Ovary (tissue), 9 donors: ENCODE results near the gene STXBP2. TPM values are rescaled to one million over a fixed set of nuclear protein-coding genes. Genes with fewer than 3 reads are reported as not detected.

ENCODE experiments used
- DNase-seq, 5 donors: peaks; one replicate each; pipeline ENCODE4 v3.0.0-alpha.2; 2019 to 2020
- H3K27ac ChIP-seq, 2 donors: fragments of 200-600 bp; one replicate each; pipeline versions ENCODE4 v1.5.1 to v1.8.0; 2019 to 2022
- H3K27me3 ChIP-seq: fragments of 200-600 bp; one replicate; pipeline ENCODE4 v1.8.0; 2022
- H3K36me3 ChIP-seq: fragments of 200-600 bp; sonication (generic); one replicate; pipeline ENCODE4 v1.5.1; 2019
- H3K4me1 ChIP-seq: one replicate; pipeline ENCODE4 v1.8.1; 2013; ENCODE audit warnings: mild to moderate bottlenecking, moderate library complexity; ENCODE audit not compliant: insufficient read depth
- H3K4me3 ChIP-seq: fragments of 200-600 bp; sonication (generic); one replicate; pipeline ENCODE4 v1.5.1; 2017
- H3K9me3 ChIP-seq, 2 donors: fragments of 200-600 bp in 1 of 2; sonication (generic) in 1 of 2; one replicate each; pipeline versions ENCODE4 v1.5.1 to v1.8.1; 2013 to 2019; ENCODE audit warnings: mild to moderate bottlenecking in 1 of 2, moderate library complexity in 1 of 2
- CTCF ChIP-seq, 3 donors: fragments of 450-650 bp in 2 of 3; fragments of 200-600 bp in 1 of 3; IDR thresholded peaks; one replicate each; pipeline versions ENCODE4 v1.5.1 to v1.8.0; 2016 to 2022; ENCODE audit warnings: antibody characterized with exemption in 3 of 3, mild to moderate bottlenecking in 1 of 3
- EP300 ChIP-seq: sonication (generic); formaldehyde crosslinking; IDR thresholded peaks from one replicate; pipeline ENCODE4 v1.6.1; 2017; ENCODE audit warnings: antibody characterized with exemption
- POLR2A ChIP-seq: fragments of 450-650 bp; IDR thresholded peaks from one replicate; pipeline ENCODE4 v1.6.1; 2017; ENCODE audit warnings: antibody characterized with exemption, mild to moderate bottlenecking, moderate library complexity
- WGBS, 3 donors: extraction: QIAGEN DNeasy Blood & Tissue Kit in 1 of 3; methylation state at CpG; one replicate each; pipeline versions ENCODE4 v1.1.5 to v1.1.7; 2013 to 2017; 5-methylcytosine and 5-hydroxymethylcytosine counted together
- intact Hi-C, 4 donors: fragments of 100-400 bp; cut with DNase I; formaldehyde crosslinking; loops; one replicate each; pipeline versions ENCODE4 v1.11.0 to v1.15.1; 2022 to 2023
- polyA plus RNA-seq, 2 donors: library from polyadenylated mRNA; stranded (reverse); fragments of 200-250 nt in 1 of 2; fragments of 350-450 nt in 1 of 2; fragmentation: Illumina TruSeq in 1 of 2; extraction: RNeasy Lipid Tissue Mini Kit (QIAGEN cat#74804) in 1 of 2; gene quantifications; one replicate each; pipeline ENCODE4 v1.2.3, GENCODE V29; 2013 to 2014
- total RNA-seq, 7 donors: library from RNA; depleted of rRNA in 2 of 7; stranded (reverse); fragments of >200 nt in 2 of 7; fragmentation: NEBNext Ultra II Directional in 3 of 7; extraction: Animal tissue kit (Norgen Biotek cat#: 25700) in 3 of 7; gene quantifications; one replicate each; pipeline versions ENCODE4 v1.1.0 to v1.2.4, GENCODE V29; 2016 to 2023
- donor health status: DM: no; HTN: no; CAD: no; lungs with moderate emphysema.
- donor health status: DM: no; HTN: no; CAD: no.
- donor health status: Bipolar disorder and iron deficiency.
- donor health status: DM: yes; HTN: yes; CAD: no.
- donor health status: DM: no; HTN: no; CAD: no.
- donor health status: DM: yes; HTN: yes; CAD: no.

Gene STXBP2
- total and polyA plus RNA-seq, 9 donors = 4.9 to 35.6 (median 11.4) TPM

DNA sequence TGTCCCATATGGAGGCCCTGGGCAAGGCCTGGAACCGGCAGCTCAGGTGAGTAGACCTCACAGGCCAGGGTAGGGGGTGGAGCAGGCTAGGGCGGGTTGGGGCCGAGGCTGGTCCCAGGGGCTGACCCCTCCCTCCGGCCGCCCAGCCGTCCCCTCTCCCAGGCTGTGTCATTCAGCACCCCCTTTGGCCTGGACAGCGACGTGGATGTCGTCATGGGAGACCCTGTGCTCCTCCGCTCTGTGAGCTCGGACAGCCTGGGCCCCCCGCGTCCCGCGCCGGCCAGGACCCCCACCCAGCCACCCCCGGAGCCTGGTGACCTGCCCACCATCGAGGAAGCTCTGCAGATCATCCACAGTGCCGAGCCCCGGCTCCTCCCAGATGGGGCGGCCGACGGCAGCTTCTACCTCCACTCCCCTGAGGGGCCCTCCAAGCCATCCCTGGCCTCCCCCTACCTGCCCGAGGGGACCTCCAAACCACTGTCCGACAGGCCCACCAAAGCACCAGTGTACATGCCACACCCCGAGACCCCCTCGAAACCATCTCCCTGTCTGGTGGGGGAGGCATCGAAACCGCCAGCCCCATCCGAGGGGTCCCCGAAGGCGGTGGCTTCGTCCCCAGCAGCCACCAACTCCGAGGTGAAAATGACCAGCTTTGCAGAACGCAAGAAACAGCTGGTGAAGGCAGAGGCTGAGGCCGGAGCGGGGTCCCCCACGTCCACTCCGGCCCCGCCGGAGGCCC is 25.2 kb upstream of the STXBP2 start:
- Histone ChIP-seq H3K27me3 (no peaks in the 10 kb centered on the region), H3K9me3 (no peaks in the 10 kb centered on the region), H3K27ac (no peak overlapping the region), H3K4me1 (no peaks in the 10 kb centered on the region), H3K36me3 (no peaks in the 10 kb centered on the region), H3K4me3 (no peak overlapping the region)
- DNase-seq = no peak
- 72 to 83% (median 76%) methylated on average over 33 to 41 of the region's 41 CpGs for WGBS, 3 donors
- TF ChIP-seq POLR2A = no peak
- TF ChIP-seq EP300 = no peak
- no peak for TF ChIP-seq CTCF (IDR thresholded peaks at IDR 0.05)
- intact Hi-C loops = no loop called here

- WGBS, 3 donors = 84 to 91% (median 87%) methylated on average over 76 to 81 of the region's 81 CpGs
- Histone ChIP-seq H3K4me3 (no peak overlapping the region), H3K9me3 (no peaks in the 10 kb centered on the region), H3K36me3 (no peaks in the 10 kb centered on the region), H3K4me1 (no peaks in the 10 kb centered on the region), H3K27ac (no peak overlapping the region), H3K27me3 (no peaks in the 10 kb centered on the region)
- intact Hi-C loops = no loop called here
- TF ChIP-seq CTCF (IDR thresholded peaks at IDR 0.05) (no peak), EP300 (no peak), POLR2A (no peak)
- DNase-seq = no peak
Observed at GRCh38 chr19:7612282-7613274, 24.3 kb upstream of the STXBP2 start.

GRCh38 chr19:7614859-7615741 is 21.8 kb upstream of the STXBP2 start:
- TF ChIP-seq POLR2A = no peak
- no peak for TF ChIP-seq CTCF (IDR thresholded peaks at IDR 0.05)
- TF ChIP-seq EP300 = no peak
- no peak overlapping the region for H3K27ac ChIP-seq
- no peaks in the 10 kb centered on the region for H3K4me1 ChIP-seq
- no peaks in the 10 kb centered on the region for H3K27me3 ChIP-seq
- H3K9me3 ChIP-seq = no peaks in the 10 kb centered on the region
- intact Hi-C loops = no loop called here
- 61 to 81% (median 64%) methylated on average over 36 to 59 of the region's 59 CpGs for WGBS, 3 donors
- H3K36me3 ChIP-seq = no peaks in the 10 kb centered on the region
- DNase-seq = no peak
- no peak overlapping the region for H3K4me3 ChIP-seq

- WGBS, 3 donors = 83 to 87% (median 86%) methylated on average over 12 of the region's 12 CpGs
- no peak overlapping the region for H3K4me3 ChIP-seq
- H3K4me1 ChIP-seq = no peaks in the 10 kb centered on the region
- H3K27ac ChIP-seq = no peak overlapping the region
- TF ChIP-seq EP300 = no peak
- TF ChIP-seq CTCF (IDR thresholded peaks at IDR 0.05) = no peak
- no peak for TF ChIP-seq POLR2A
- no peak for DNase-seq
- no peaks in the 10 kb centered on the region for H3K9me3 ChIP-seq
- intact Hi-C loops = no loop called here
- no peaks in the 10 kb centered on the region for H3K36me3 ChIP-seq
- no peaks in the 10 kb centered on the region for H3K27me3 ChIP-seq
Observed at GRCh38 chr19:7617172-7617571, 19.7 kb upstream of the STXBP2 start.
